GM12891 (cell line): ENCODE measurements around the gene TEKTIP1.

Experiments
- POLR2A ChIP-seq: IDR thresholded peaks from 2 replicates; pipeline ENCODE4 v1.6.1; 2011; ENCODE audit warnings: low read depth, low read length, control low read depth
- POLR2AphosphoS5 ChIP-seq: IDR thresholded peaks from 2 replicates; pipeline ENCODE4 v1.6.1; 2011; ENCODE audit warnings: low read depth, low read length, control low read depth

DNA sequence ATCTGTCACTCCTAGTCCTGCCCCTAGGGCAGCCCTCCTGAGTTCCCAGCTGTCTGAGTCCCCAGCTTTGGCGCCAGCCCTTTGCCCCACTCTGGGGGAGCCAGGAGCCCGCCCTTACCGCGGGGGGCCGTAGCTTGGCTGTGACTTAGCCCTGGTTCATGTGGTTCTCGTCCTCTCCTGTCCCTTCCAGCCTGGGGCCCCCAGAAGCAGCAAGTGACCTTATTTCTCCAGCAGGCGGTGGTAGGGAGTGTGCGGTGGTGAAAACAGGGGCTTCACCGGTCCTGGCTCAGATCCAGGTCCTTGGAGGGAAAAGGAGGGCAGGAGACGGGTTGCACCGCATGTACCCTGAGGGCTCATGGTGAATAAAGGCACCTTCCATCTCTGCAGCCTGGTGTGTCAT is 54.2 kb downstream of the TEKTIP1 start:
- TF ChIP-seq POLR2AphosphoS5 (no peak), POLR2A (no peak)
